Hepatocyte (in vitro differentiated cells): ENCODE measurements around the gene OLFM1. TPM values are rescaled to one million over a fixed set of nuclear protein-coding genes. Genes with fewer than 3 reads are reported as not detected.

Experiments
- DNase-seq: peaks from one replicate; pipeline ENCODE4 v3.0.0-alpha.2; 2016; ENCODE audit warnings: low spot score
- H2AFZ ChIP-seq: fragments of 200-600 bp; sonication (generic); 2 replicates; pipeline ENCODE4 v1.6.0; 2016; ENCODE audit warnings: antibody characterized with exemption, mild to moderate bottlenecking
- H3K27ac ChIP-seq: fragments of 200-600 bp; sonication (generic); 2 replicates; pipeline ENCODE4 v1.5.1; 2016; ENCODE audit warnings: mild to moderate bottlenecking
- H3K27me3 ChIP-seq: fragments of 200-600 bp; sonication (generic); 2 replicates; pipeline ENCODE4 v1.6.1; 2016
- H3K36me3 ChIP-seq: fragments of 200-600 bp; sonication (generic); replicated peaks from 2 replicates; pipeline ENCODE4 v1.5.1; 2016; ENCODE audit warnings: low read depth; ENCODE audit not compliant: insufficient read depth
- H3K4me1 ChIP-seq: fragments of 200-600 bp; sonication (generic); 2 replicates; pipeline ENCODE4 v1.5.1; 2016; ENCODE audit warnings: mild to moderate bottlenecking, moderate library complexity; ENCODE audit not compliant: insufficient read depth
- H3K4me2 ChIP-seq: fragments of 200-600 bp; sonication (generic); 2 replicates; pipeline ENCODE4 v1.6.0; 2016
- H3K4me3 ChIP-seq: fragments of 200-600 bp; sonication (generic); 2 replicates; pipeline ENCODE4 v1.5.1; 2016; ENCODE audit warnings: mild to moderate bottlenecking
- H3K79me2 ChIP-seq: fragments of 200-600 bp; sonication (generic); 2 replicates; pipeline ENCODE4 v1.6.0; 2017; ENCODE audit warnings: mild to moderate bottlenecking
- H3K9me2 ChIP-seq: fragments of 200-600 bp; sonication (generic); replicated peaks from 2 replicates; pipeline ENCODE4 v1.6.0; 2017; ENCODE audit warnings: mild to moderate bottlenecking; ENCODE audit not compliant: insufficient read depth
- H3K9me3 ChIP-seq: fragments of 200-600 bp; sonication (generic); 2 replicates; pipeline ENCODE4 v1.5.1; 2016; ENCODE audit warnings: low read depth, mild to moderate bottlenecking
- H4K20me1 ChIP-seq: fragments of 200-600 bp; sonication (generic); 2 replicates; pipeline ENCODE4 v1.6.0; 2016; ENCODE audit warnings: mild to moderate bottlenecking; ENCODE audit not compliant: insufficient read depth, poor library complexity, severe bottlenecking
- CTCF ChIP-seq: fragments of 200-600 bp; sonication (generic); IDR thresholded peaks from 2 replicates; pipeline ENCODE4 v1.5.1; 2016; ENCODE audit warnings: antibody characterized with exemption, mild to moderate bottlenecking; ENCODE audit not compliant: poor library complexity
- EZH2 ChIP-seq: fragments of 200-600 bp; sonication (generic); IDR thresholded peaks from 2 replicates; pipeline ENCODE4 v1.6.1; 2016; ENCODE audit warnings: antibody characterized with exemption, mild to moderate bottlenecking, borderline replicate concordance
- EZH2phosphoT487 ChIP-seq: fragments of 200-600 bp; sonication (generic); IDR thresholded peaks from one replicate; pipeline ENCODE4 v1.6.1; 2018; ENCODE audit warnings: antibody characterized with exemption, mild to moderate bottlenecking, low read depth, moderate library complexity; ENCODE audit not compliant: unreplicated experiment, severe bottlenecking
- WGBS: methylation state at CpG from one replicate; pipeline ENCODE4 v1.1.6; 2016; ENCODE audit warnings: low lambda C conversion rate; ENCODE audit errors: missing lambda C conversion rate; 5-methylcytosine and 5-hydroxymethylcytosine counted together
- polyA plus RNA-seq: library from polyadenylated mRNA; unstranded; fragments of >200 nt; fragmentation: Nextera tagmentation; extraction: Ambion mirVana; gene quantifications from 2 replicates; pipeline ENCODE4 v1.2.1, GENCODE V29; 2016
- total RNA-seq: library from RNA; depleted of rRNA; stranded (reverse); fragments of >200 nt; gene quantifications from 2 replicates; pipeline ENCODE4 v1.2.3, GENCODE V29; 2014

The OLFM1 gene
- total and polyA plus RNA-seq, 2 experiments from 2014 or later: 0.94 to 4.8 TPM

GRCh38 chr9:135116881-135117280 is 29.4 kb downstream of the OLFM1 start:
- H3K27me3 ChIP-seq: no peaks in the 10 kb centered on the region
- no peaks in the 10 kb centered on the region for H3K9me2 ChIP-seq
- no peak for TF ChIP-seq EZH2
- no peak for TF ChIP-seq CTCF
- WGBS: 80% methylated on average over 9 of the region's 9 CpGs
- no peaks in the 10 kb centered on the region for H3K79me2 ChIP-seq
- H3K4me2 ChIP-seq: no peak overlapping the region
- H3K27ac ChIP-seq: no peak overlapping the region
- no peaks in the 10 kb centered on the region for H3K4me1 ChIP-seq
- no peaks in the 10 kb centered on the region for H3K9me3 ChIP-seq
- H3K4me3 ChIP-seq: no peak overlapping the region
- no peaks in the 10 kb centered on the region for H4K20me1 ChIP-seq
- no peak overlapping the region for H2AFZ ChIP-seq
- DNase-seq: no peak
- no peaks in the 10 kb centered on the region for H3K36me3 ChIP-seq

- TF ChIP-seq EZH2phosphoT487 (no peak), EZH2 (no peak), CTCF (no peak)
- whole genome bisulfite sequencing: 72% methylated on average over 12 of the region's 12 CpGs
- no peaks in the 10 kb centered on the region for H3K9me3 ChIP-seq
- no peak overlapping the region for H2AFZ ChIP-seq
- H4K20me1 ChIP-seq: no peaks in the 10 kb centered on the region
- no peak overlapping the region for H3K4me3 ChIP-seq
- no peaks in the 10 kb centered on the region for H3K79me2 ChIP-seq
- no peaks in the 10 kb centered on the region for H3K4me1 ChIP-seq
- H3K27me3 ChIP-seq: no peaks in the 10 kb centered on the region
- H3K27ac ChIP-seq: no peak overlapping the region
- no peak overlapping the region for H3K4me2 ChIP-seq
- DNase-seq: no peak
- H3K36me3 ChIP-seq: no peaks in the 10 kb centered on the region
- H3K9me2 ChIP-seq: no peaks in the 10 kb centered on the region
Observed at GRCh38 chr9:135117281-135117680, 29.8 kb downstream of the OLFM1 start.

GRCh38 chr9:135119496-135120064 is 32.1 kb downstream of the OLFM1 start:
- 98% methylated on average over 30 of the region's 30 CpGs for WGBS
- Histone ChIP-seq H3K4me1 (no peaks in the 10 kb centered on the region), H4K20me1 (no peaks in the 10 kb centered on the region), H2AFZ (no peak overlapping the region), H3K9me3 (no peaks in the 10 kb centered on the region), H3K9me2 (no peaks in the 10 kb centered on the region), H3K36me3 (no peaks in the 10 kb centered on the region), H3K4me3 (no peak overlapping the region), H3K27me3 (no peaks in the 10 kb centered on the region), H3K4me2 (no peak overlapping the region), H3K27ac (no peak overlapping the region), H3K79me2 (no peaks in the 10 kb centered on the region)
- TF ChIP-seq CTCF: no peak
- no peak for TF ChIP-seq EZH2phosphoT487
- no peak for TF ChIP-seq EZH2
- no peak for DNase-seq

- TF ChIP-seq EZH2 (no peak), EZH2phosphoT487 (no peak), CTCF (no peak)
- H3K27ac ChIP-seq: no peak overlapping the region
- no peaks in the 10 kb centered on the region for H3K36me3 ChIP-seq
- no peaks in the 10 kb centered on the region for H3K9me3 ChIP-seq
- WGBS: 95% methylated on average over 23 of the region's 23 CpGs
- H3K4me2 ChIP-seq: no peak overlapping the region
- no peak overlapping the region for H3K4me3 ChIP-seq
- H3K79me2 ChIP-seq: no peaks in the 10 kb centered on the region
- H3K4me1 ChIP-seq: no peaks in the 10 kb centered on the region
- H3K9me2 ChIP-seq: no peaks in the 10 kb centered on the region
- H3K27me3 ChIP-seq: no peaks in the 10 kb centered on the region
- no peak for DNase-seq
- H2AFZ ChIP-seq: no peak overlapping the region
- H4K20me1 ChIP-seq: no peaks in the 10 kb centered on the region
Observed at GRCh38 chr9:135120249-135120648, 32.8 kb downstream of the OLFM1 start.
